LNCAP (cell line): ENCODE data around the gene ALKBH7.

Experiments used
- TF ChIP-seq, protein P1 (sequence below): fragments of 450-650 bp; IDR thresholded peaks from 2 replicates; pipeline ENCODE4 v1.5.1; 2017; ENCODE audit warnings: mild to moderate bottlenecking

Gene ALKBH7

DNA sequence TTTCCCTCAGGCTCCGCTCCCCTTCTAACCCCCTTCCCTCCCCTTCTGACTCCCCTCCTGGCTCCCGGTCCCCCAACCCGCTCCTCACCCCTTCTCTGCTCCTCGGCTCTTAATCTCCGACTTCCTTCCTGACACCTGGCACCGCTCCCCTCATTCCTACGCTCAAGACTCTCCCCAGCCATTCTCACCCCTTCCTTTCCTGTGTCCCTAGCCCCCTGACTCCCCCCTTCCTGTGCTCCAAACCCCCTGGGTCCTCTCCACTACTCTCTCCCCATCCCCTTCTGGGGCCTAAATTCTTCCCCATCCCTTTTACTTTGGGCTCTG lies 10.6 kb upstream of the ALKBH7 start:
- TF ChIP-seq, protein P1, sequence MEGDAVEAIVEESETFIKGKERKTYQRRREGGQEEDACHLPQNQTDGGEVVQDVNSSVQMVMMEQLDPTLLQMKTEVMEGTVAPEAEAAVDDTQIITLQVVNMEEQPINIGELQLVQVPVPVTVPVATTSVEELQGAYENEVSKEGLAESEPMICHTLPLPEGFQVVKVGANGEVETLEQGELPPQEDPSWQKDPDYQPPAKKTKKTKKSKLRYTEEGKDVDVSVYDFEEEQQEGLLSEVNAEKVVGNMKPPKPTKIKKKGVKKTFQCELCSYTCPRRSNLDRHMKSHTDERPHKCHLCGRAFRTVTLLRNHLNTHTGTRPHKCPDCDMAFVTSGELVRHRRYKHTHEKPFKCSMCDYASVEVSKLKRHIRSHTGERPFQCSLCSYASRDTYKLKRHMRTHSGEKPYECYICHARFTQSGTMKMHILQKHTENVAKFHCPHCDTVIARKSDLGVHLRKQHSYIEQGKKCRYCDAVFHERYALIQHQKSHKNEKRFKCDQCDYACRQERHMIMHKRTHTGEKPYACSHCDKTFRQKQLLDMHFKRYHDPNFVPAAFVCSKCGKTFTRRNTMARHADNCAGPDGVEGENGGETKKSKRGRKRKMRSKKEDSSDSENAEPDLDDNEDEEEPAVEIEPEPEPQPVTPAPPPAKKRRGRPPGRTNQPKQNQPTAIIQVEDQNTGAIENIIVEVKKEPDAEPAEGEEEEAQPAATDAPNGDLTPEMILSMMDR, result no peak

DNA sequence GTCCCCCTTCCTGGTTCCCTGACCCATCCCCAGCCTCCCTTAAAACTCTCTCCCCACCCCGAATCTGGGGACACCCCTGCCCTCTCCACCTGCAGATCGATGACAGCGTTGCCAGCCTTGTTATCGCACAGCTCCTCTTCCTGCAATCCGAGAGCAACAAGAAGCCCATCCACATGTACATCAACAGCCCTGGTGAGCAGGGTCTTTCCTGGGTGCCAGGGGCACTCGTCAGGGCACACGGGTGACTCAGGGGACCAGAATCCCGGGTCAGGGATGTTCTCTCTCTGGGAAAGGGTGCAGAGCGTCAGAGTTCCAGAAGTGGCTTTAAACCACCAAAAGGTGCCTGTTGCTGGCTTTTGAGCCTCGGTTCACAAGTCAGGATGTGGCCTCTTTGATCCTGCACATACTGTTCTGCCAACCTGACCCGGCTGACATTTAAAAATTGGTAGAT lies 10.2 kb upstream of the ALKBH7 start:
- TF ChIP-seq, protein P1, result no peak

DNA sequence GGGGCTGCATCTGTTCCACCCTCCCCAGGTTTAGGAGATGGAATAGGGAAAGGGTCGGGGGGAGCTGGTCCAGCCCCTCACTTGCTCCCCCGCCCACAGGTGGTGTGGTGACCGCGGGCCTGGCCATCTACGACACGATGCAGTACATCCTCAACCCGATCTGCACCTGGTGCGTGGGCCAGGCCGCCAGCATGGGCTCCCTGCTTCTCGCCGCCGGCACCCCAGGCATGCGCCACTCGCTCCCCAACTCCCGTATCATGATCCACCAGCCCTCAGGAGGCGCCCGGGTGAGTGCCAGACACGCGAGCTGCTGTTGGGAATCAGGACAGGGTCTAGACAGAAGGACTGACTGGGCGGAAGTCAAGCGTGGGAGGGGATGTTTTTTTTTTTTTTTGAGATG lies 8.2 kb upstream of the ALKBH7 start:
- TF ChIP-seq, protein P1, result no peak

DNA sequence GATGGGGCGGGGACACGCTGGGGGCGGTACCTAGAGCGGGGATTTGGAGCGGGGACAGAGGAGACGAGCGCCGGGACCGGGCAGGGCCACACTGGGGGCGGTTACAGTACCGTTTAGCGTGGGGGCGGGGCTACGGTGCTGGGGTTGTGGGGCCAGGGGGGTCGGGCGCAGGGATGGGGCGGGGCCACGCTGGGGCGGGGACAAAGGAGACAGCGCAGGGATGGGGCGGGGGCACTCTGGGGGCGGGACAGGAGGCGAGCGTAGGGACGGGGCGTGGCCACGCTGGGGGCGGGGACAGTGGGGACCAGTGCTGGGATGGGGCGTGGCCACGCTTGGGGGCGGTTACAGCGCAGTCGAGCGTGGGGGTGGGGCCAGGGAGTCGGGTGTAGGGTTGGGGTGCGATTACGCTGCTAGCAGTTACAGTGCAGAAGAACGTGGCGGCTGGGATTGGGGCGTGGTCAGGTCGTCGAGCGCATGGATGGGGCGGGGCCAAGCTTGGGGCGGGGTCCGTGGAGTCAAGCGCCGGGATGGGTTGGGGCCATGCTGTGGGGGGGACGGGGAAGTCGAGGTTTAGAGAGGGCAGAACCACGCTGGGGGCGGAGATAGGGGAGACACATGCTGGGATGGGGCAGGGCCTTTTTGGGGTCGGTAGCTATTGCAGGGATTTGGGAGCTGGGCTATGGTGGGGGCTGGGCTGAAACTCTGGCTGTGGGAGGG lies 660 bp downstream of the ALKBH7 start:
- TF ChIP-seq, protein P1, result no peak

DNA sequence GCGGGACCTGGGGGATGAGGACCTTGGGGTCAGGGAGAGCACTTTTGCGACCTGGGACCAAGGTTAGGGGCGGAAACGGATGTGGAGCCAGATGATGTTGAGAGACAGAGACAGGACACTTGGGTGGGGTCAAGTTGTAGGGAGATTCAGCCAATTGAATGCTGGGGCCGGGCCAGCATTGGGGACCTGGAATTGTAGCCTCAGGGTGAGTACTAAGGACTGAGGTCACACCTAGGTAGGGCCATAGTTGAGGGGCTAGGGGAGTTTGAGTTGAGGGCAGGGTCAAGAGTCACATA lies 1.2 kb downstream of the ALKBH7 start:
- TF ChIP-seq, protein P1, result no peak

DNA sequence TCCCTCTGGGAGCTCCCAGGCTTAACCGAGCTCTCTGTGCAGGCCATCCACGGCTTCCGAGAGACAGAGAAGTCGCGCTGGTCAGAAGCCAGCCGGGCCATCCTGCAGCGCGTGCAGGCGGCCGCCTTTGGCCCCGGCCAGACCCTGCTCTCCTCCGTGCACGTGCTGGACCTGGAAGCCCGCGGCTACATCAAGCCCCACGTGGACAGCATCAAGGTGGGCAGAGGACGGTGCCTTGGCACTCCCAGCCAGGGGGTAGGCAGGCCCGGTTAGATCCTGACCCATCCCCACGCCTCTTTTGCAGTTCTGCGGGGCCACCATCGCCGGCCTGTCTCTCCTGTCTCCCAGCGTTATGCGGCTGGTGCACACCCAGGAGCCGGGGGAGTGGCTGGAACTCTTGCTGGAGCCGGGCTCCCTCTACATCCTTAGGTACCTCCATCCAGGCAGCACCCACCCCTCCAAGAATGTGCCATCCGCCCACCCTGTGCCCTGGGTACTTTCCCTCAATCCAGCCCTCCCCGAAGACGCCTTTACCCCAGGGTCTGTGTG lies 1.6 kb downstream of the ALKBH7 start:
- TF ChIP-seq, protein P1, result no peak

DNA sequence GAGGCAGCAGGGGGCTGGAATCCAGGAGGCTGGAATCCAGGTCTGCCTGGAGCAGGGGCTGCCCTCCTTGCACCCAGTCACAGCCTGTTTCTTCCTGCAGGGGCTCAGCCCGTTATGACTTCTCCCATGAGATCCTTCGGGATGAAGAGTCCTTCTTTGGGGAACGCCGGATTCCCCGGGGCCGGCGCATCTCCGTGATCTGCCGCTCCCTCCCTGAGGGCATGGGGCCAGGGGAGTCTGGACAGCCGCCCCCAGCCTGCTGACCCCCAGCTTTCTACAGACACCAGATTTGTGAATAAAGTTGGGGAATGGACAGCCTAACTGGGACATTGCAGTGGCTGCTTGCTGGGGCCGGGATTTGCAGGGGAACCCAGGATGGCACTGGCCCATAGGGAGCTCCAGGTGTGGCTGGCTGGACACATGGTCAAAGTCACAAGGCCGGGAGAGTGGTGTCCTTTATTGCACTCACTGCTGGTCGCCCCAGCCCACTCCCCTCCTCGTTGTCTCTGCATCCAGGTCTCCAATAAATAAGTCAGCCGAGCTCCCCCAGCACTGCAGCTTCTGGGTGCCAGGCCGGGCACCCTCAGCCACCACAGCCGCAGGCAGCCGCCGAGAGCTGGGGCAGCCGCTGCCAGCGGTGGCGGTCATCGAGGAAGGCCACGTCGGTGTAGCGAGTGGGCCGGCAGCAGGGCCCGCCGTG lies 2.3 kb downstream of the ALKBH7 start:
- TF ChIP-seq, protein P1, result no peak
